ENCODE measurements around the gene SMIM38.

DNA sequence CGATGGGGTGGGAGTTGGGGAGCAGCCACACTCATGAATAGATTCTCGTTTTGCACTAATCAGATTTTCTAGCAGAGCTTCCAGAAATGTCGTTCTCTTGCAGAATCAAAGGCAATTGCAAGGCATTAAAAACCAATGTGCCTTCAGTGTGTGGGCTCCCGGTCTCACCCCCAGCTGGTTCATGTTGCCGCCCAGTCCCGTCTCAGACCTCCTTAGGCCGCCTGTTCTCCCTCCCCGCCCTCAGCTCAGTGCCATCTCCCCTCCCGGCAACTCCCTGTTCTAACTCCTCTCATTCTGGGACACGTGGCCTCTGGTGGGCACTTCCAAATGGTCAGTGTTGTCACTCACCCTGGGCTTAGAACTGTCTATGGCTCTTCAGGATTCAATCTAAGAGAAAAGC, 42.5 kb upstream of the SMIM38 start:
- TF ChIP-seq, protein P1, sequence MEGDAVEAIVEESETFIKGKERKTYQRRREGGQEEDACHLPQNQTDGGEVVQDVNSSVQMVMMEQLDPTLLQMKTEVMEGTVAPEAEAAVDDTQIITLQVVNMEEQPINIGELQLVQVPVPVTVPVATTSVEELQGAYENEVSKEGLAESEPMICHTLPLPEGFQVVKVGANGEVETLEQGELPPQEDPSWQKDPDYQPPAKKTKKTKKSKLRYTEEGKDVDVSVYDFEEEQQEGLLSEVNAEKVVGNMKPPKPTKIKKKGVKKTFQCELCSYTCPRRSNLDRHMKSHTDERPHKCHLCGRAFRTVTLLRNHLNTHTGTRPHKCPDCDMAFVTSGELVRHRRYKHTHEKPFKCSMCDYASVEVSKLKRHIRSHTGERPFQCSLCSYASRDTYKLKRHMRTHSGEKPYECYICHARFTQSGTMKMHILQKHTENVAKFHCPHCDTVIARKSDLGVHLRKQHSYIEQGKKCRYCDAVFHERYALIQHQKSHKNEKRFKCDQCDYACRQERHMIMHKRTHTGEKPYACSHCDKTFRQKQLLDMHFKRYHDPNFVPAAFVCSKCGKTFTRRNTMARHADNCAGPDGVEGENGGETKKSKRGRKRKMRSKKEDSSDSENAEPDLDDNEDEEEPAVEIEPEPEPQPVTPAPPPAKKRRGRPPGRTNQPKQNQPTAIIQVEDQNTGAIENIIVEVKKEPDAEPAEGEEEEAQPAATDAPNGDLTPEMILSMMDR (IDR thresholded peaks at IDR 0.05) = no peak
- TF ChIP-seq POLR2AphosphoS5 (IDR thresholded peaks at IDR 0.05) = no peak
